Measurements from ENCODE around the gene ZFP64. TPM values are rescaled to one million over a fixed set of nuclear protein-coding genes. Genes with fewer than 3 reads are reported as not detected.
A peak's percentile ranks its signal among the peaks of the same experiment; 100 is the strongest.
"Not testable (repeated sequence)": the region's sequence is repeated elsewhere in the genome, so short reads cannot be mapped to it uniquely, and the experiment has no call there.

The ZFP64 gene
- total RNA-seq, 1 experiment from 2014 or later, result 27.0 TPM

- Histone ChIP-seq H3K36me3 (replicated peaks; ENCODE audit: control insufficient read depth, insufficient read depth, low read length) (peaks cover 6% of the 10 kb centered on the region), H3K27me3 (ENCODE audit: control insufficient read depth, insufficient read depth, low read length) (no peaks in the 10 kb centered on the region), H3K4me3 (ENCODE audit: insufficient read depth, low read depth, low read length) (no peak overlapping the region)
- DNase-seq, result no peak
These were observed 31.5 kb downstream of the ZFP64 start for GRCh38 chr20:52160049-52160570.

GRCh38 chr20:52154575-52154974 lies 37.0 kb downstream of the ZFP64 start:
- peaks cover 8% of the 10 kb centered on the region for H3K36me3 ChIP-seq (replicated peaks; ENCODE audit: control insufficient read depth, insufficient read depth, low read length)
- no peak overlapping the region for H3K4me3 ChIP-seq (ENCODE audit: insufficient read depth, low read depth, low read length)
- no peaks in the 10 kb centered on the region for H3K27me3 ChIP-seq (ENCODE audit: control insufficient read depth, insufficient read depth, low read length)
- no peak for DNase-seq

GRCh38 chr20:52153896-52154295 lies 37.7 kb downstream of the ZFP64 start:
- Histone ChIP-seq H3K4me3 (ENCODE audit: insufficient read depth, low read depth, low read length) (no peak overlapping the region), H3K36me3 (replicated peaks; ENCODE audit: control insufficient read depth, insufficient read depth, low read length) (peaks cover 6% of the 10 kb centered on the region), H3K27me3 (ENCODE audit: control insufficient read depth, insufficient read depth, low read length) (no peaks in the 10 kb centered on the region)
- DNase-seq, result no peak

- Histone ChIP-seq H3K27me3 (ENCODE audit: control insufficient read depth, insufficient read depth, low read length) (no peaks in the 10 kb centered on the region), H3K36me3 (replicated peaks; ENCODE audit: control insufficient read depth, insufficient read depth, low read length) (peaks cover 2% of the 10 kb centered on the region), H3K4me3 (ENCODE audit: insufficient read depth, low read depth, low read length) (no peak overlapping the region)
- no peak for DNase-seq
These were observed 38.7 kb downstream of the ZFP64 start for GRCh38 chr20:52152921-52153320.

- Histone ChIP-seq H3K36me3 (replicated peaks; ENCODE audit: control insufficient read depth, insufficient read depth, low read length) (peaks cover 2% of the 10 kb centered on the region), H3K4me3 (ENCODE audit: insufficient read depth, low read depth, low read length) (no peak overlapping the region), H3K27me3 (ENCODE audit: control insufficient read depth, insufficient read depth, low read length) (no peaks in the 10 kb centered on the region)
- no peak for DNase-seq
These were observed 39.2 kb downstream of the ZFP64 start for GRCh38 chr20:52152416-52152815.

GRCh38 chr20:52150440-52151258 lies 40.9 kb downstream of the ZFP64 start:
- peak; percentile 67 for DNase-seq
- Histone ChIP-seq H3K4me3 (ENCODE audit: insufficient read depth, low read depth, low read length) (no peak overlapping the region), H3K36me3 (replicated peaks; ENCODE audit: control insufficient read depth, insufficient read depth, low read length) (peaks cover 2% of the 10 kb centered on the region), H3K27me3 (ENCODE audit: control insufficient read depth, insufficient read depth, low read length) (no peaks in the 10 kb centered on the region)

- no peak for DNase-seq
- Histone ChIP-seq H3K4me3 (ENCODE audit: insufficient read depth, low read depth, low read length) (no peak overlapping the region), H3K27me3 (ENCODE audit: control insufficient read depth, insufficient read depth, low read length) (no peaks in the 10 kb centered on the region), H3K36me3 (replicated peaks; ENCODE audit: control insufficient read depth, insufficient read depth, low read length) (no peaks in the 10 kb centered on the region)
These were observed 46.0 kb downstream of the ZFP64 start for GRCh38 chr20:52145587-52145986.

- Histone ChIP-seq H3K36me3 (replicated peaks; ENCODE audit: control insufficient read depth, insufficient read depth, low read length) (no peaks in the 10 kb centered on the region), H3K27me3 (ENCODE audit: control insufficient read depth, insufficient read depth, low read length) (no peaks in the 10 kb centered on the region), H3K4me3 (ENCODE audit: insufficient read depth, low read depth, low read length) (no peak overlapping the region)
- no peak for DNase-seq
These were observed 48.3 kb downstream of the ZFP64 start for GRCh38 chr20:52143277-52143676.

- DNase-seq, result no peak
- Histone ChIP-seq H3K4me3 (ENCODE audit: insufficient read depth, low read depth, low read length) (no peak overlapping the region), H3K36me3 (replicated peaks; ENCODE audit: control insufficient read depth, insufficient read depth, low read length) (no peaks in the 10 kb centered on the region), H3K27me3 (ENCODE audit: control insufficient read depth, insufficient read depth, low read length) (no peaks in the 10 kb centered on the region)
These were observed 48.8 kb downstream of the ZFP64 start for GRCh38 chr20:52142757-52143156.

- no peak overlapping the region for H3K4me3 ChIP-seq (ENCODE audit: insufficient read depth, low read depth, low read length)
- no peak for DNase-seq
- no peaks in the 10 kb centered on the region for H3K27me3 ChIP-seq (ENCODE audit: control insufficient read depth, insufficient read depth, low read length)
- no peaks in the 10 kb centered on the region for H3K36me3 ChIP-seq (replicated peaks; ENCODE audit: control insufficient read depth, insufficient read depth, low read length)
These were observed 51.6 kb downstream of the ZFP64 start for GRCh38 chr20:52139986-52140385.

GRCh38 chr20:52137850-52138249 lies 53.7 kb downstream of the ZFP64 start:
- Histone ChIP-seq H3K36me3 (replicated peaks; ENCODE audit: control insufficient read depth, insufficient read depth, low read length) (no peaks in the 10 kb centered on the region), H3K4me3 (ENCODE audit: insufficient read depth, low read depth, low read length) (no peak overlapping the region), H3K27me3 (ENCODE audit: control insufficient read depth, insufficient read depth, low read length) (no peaks in the 10 kb centered on the region)
- no peak for DNase-seq

- not testable (repeated sequence) for H3K36me3 ChIP-seq (replicated peaks; ENCODE audit: control insufficient read depth, insufficient read depth, low read length); H3K4me3 ChIP-seq (ENCODE audit: insufficient read depth, low read depth, low read length); H3K27me3 ChIP-seq (ENCODE audit: control insufficient read depth, insufficient read depth, low read length); DNase-seq
These were observed 57.9 kb downstream of the ZFP64 start for GRCh38 chr20:52133714-52134113.

GRCh38 chr20:52132337-52132736 lies 59.2 kb downstream of the ZFP64 start:
- Histone ChIP-seq H3K36me3 (replicated peaks; ENCODE audit: control insufficient read depth, insufficient read depth, low read length) (no peaks in the 10 kb centered on the region), H3K4me3 (ENCODE audit: insufficient read depth, low read depth, low read length) (no peak overlapping the region), H3K27me3 (ENCODE audit: control insufficient read depth, insufficient read depth, low read length) (no peaks in the 10 kb centered on the region)
- no peak for DNase-seq

GRCh38 chr20:52131048-52131643 lies 60.4 kb downstream of the ZFP64 start:
- Histone ChIP-seq H3K36me3 (replicated peaks; ENCODE audit: control insufficient read depth, insufficient read depth, low read length) (no peaks in the 10 kb centered on the region), H3K27me3 (ENCODE audit: control insufficient read depth, insufficient read depth, low read length) (no peaks in the 10 kb centered on the region), H3K4me3 (ENCODE audit: insufficient read depth, low read depth, low read length) (no peak overlapping the region)
- DNase-seq, result no peak

GRCh38 chr20:52130406-52130805 lies 61.2 kb downstream of the ZFP64 start:
- Histone ChIP-seq H3K27me3 (ENCODE audit: control insufficient read depth, insufficient read depth, low read length) (no peaks in the 10 kb centered on the region), H3K36me3 (replicated peaks; ENCODE audit: control insufficient read depth, insufficient read depth, low read length) (no peaks in the 10 kb centered on the region), H3K4me3 (ENCODE audit: insufficient read depth, low read depth, low read length) (no peak overlapping the region)
- DNase-seq, result no peak
